Breast epithelium (tissue), 3 donors: ENCODE measurements around the gene TMEM201.

Experiments used
- POLR2A ChIP-seq: fragments of 450-650 bp; IDR thresholded peaks from one replicate; pipeline ENCODE4 v1.6.1; 2016; ENCODE audit warnings: antibody characterized with exemption, mild to moderate bottlenecking, moderate library complexity
- POLR2AphosphoS5 ChIP-seq, 3 donors: sonication (generic); formaldehyde crosslinking; IDR thresholded peaks; one replicate each; pipeline ENCODE4 v1.6.1; 2017; ENCODE audit warnings: antibody characterized with exemption in 3 of 3
- TF ChIP-seq, protein P1 (sequence below), 3 donors: fragments of 450-650 bp; IDR thresholded peaks; one replicate each; pipeline ENCODE4 v1.5.1; 2016 to 2017; ENCODE audit warnings: antibody characterized with exemption in 3 of 3, mild to moderate bottlenecking in 3 of 3, moderate library complexity in 3 of 3

GRCh38 chr1:9580942-9581341 is 7.8 kb upstream of the TMEM201 start:
- TF ChIP-seq, protein P1, sequence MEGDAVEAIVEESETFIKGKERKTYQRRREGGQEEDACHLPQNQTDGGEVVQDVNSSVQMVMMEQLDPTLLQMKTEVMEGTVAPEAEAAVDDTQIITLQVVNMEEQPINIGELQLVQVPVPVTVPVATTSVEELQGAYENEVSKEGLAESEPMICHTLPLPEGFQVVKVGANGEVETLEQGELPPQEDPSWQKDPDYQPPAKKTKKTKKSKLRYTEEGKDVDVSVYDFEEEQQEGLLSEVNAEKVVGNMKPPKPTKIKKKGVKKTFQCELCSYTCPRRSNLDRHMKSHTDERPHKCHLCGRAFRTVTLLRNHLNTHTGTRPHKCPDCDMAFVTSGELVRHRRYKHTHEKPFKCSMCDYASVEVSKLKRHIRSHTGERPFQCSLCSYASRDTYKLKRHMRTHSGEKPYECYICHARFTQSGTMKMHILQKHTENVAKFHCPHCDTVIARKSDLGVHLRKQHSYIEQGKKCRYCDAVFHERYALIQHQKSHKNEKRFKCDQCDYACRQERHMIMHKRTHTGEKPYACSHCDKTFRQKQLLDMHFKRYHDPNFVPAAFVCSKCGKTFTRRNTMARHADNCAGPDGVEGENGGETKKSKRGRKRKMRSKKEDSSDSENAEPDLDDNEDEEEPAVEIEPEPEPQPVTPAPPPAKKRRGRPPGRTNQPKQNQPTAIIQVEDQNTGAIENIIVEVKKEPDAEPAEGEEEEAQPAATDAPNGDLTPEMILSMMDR (IDR thresholded peaks at IDR 0.05) = no peak
- TF ChIP-seq POLR2AphosphoS5 (IDR thresholded peaks at IDR 0.05) (no peak), POLR2A (no peak)
